GM12891 (cell line): ENCODE measurements around the gene PIM2.
A peak's percentile ranks its signal among the peaks of the same experiment; 100 is the strongest.

Source experiments
- POLR2A ChIP-seq: IDR thresholded peaks from 2 replicates; pipeline ENCODE4 v1.6.1; 2011; ENCODE audit warnings: low read depth, low read length, control low read depth
- POLR2AphosphoS5 ChIP-seq: IDR thresholded peaks from 2 replicates; pipeline ENCODE4 v1.6.1; 2011; ENCODE audit warnings: low read depth, low read length, control low read depth
- SPI1 ChIP-seq: IDR thresholded peaks from 2 replicates; pipeline ENCODE4 v1.6.1; 2011; ENCODE audit warnings: low read depth, low read length, control low read depth

DNA sequence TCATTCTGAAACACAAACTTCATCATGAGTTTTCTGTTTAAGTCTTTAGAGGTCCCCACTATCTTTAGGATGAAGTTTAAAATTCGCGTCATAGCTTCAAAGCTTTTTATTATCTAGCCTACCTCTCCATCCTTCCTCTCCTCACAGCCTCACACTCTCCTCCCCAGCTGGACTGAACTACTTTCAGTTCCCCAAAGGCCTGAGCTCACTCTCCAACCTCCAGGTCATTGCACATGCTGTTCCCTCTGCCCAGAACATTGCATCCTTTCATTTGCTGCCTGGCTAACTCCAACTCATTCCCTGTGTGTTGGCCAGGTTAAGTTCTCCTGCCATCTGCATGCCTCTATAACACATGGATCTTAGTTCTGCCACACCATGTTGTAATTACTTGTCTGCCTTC, 41.5 kb upstream of the PIM2 start:
- no peak for TF ChIP-seq POLR2A
- TF ChIP-seq POLR2AphosphoS5, result no peak
- peak; percentile 93 for TF ChIP-seq SPI1
